HFF-Myc (cell line): ENCODE data around the gene PPP2R5A.
"Not testable (repeated sequence)": the region's sequence is repeated elsewhere in the genome, so short reads cannot be mapped to it uniquely, and the experiment has no call there.

Source experiments
- DNase-seq: peaks from one replicate; pipeline ENCODE4 v3.0.0-alpha.2; 2011; ENCODE audit warnings: low read depth; ENCODE audit errors: extremely low read depth
- H3K4me3 ChIP-seq: replicated peaks from 2 replicates; pipeline ENCODE4 v1.5.1; 2011; ENCODE audit warnings: low read depth, mild to moderate bottlenecking, control low read depth, low read length
- CTCF ChIP-seq: IDR thresholded peaks from 2 replicates; pipeline ENCODE4 v1.5.1; 2012; ENCODE audit warnings: mild to moderate bottlenecking, low read depth, low read length, control low read depth; ENCODE audit errors: missing control alignments

Gene PPP2R5A

GRCh38 chr1:212284332-212284743 is 872 bp upstream of the PPP2R5A start:
- no peak for DNase-seq
- TF ChIP-seq CTCF: no peak
- H3K4me3 ChIP-seq: peak overlapping the region; percentile 73

GRCh38 chr1:212285685-212286555 is 710 bp downstream of the PPP2R5A start:
- no peak for DNase-seq
- no peak for TF ChIP-seq CTCF
- peak overlapping the region; percentile 73 for H3K4me3 ChIP-seq

GRCh38 chr1:212286556-212287131 is 1.4 kb downstream of the PPP2R5A start:
- no peak for DNase-seq
- TF ChIP-seq CTCF: no peak
- peak overlapping the region; percentile 73 for H3K4me3 ChIP-seq

GRCh38 chr1:212287261-212287895 is 2.2 kb downstream of the PPP2R5A start:
- TF ChIP-seq CTCF: no peak
- H3K4me3 ChIP-seq: peak overlapping the region; percentile 73
- DNase-seq: no peak

GRCh38 chr1:212287995-212288394 is 2.8 kb downstream of the PPP2R5A start:
- H3K4me3 ChIP-seq: peak overlapping the region; percentile 17
- not testable (repeated sequence) for DNase-seq

GRCh38 chr1:212288615-212289014 is 3.4 kb downstream of the PPP2R5A start:
- H3K4me3 ChIP-seq: peak overlapping the region; percentile 17; the same call in 1 of the 2 replicates
- no peak for TF ChIP-seq CTCF
- DNase-seq: no peak
